Smooth muscle cell of the brain vasculature (primary cell): ENCODE data around the gene GAK.
"Not testable (repeated sequence)": the region's sequence is repeated elsewhere in the genome, so short reads cannot be mapped to it uniquely, and the experiment has no call there.

ENCODE experiments used
- DNase-seq: peaks from one replicate; pipeline ENCODE4 v3.0.0-alpha.2; 2012; ENCODE audit warnings: low read depth, low spot score

Gene GAK

GRCh38 chr4:931960-932712 is at the start of gene GAK, which contains the start of gene TMEM175:
GAK (minus strand) TSS chr4:932316; CDS start chr4:932187, 129 bp downstream.
TMEM175 (plus strand) TSS chr4:932460; CDS start chr4:947740, 15,280 bp downstream.
- peak; percentile 90 for DNase-seq

GRCh38 chr4:978957-979701 is 47.0 kb upstream of the GAK start:
- DNase-seq: no peak

DNA sequence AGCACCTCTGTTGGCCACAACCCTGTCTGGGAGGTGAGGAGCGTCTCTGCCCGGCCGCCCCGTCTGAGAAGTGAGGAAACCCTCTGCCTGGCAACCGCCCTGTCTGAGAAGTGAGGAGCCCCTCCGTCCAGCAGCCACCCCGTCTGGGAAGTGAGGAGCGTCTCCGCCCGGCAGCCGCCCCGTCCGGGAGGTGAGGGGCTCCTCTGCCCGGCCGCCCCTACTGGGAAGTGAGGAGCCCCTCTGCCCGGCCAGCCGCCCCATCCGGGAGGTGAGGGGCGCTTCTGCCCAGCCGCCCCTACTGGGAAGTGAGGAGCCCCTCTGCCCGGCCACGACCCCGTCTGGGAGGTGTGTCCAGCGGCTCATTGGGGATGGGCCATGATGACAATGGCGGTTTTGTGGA is 43.9 kb upstream of the GAK start:
- DNase-seq: not testable (repeated sequence)

DNA sequence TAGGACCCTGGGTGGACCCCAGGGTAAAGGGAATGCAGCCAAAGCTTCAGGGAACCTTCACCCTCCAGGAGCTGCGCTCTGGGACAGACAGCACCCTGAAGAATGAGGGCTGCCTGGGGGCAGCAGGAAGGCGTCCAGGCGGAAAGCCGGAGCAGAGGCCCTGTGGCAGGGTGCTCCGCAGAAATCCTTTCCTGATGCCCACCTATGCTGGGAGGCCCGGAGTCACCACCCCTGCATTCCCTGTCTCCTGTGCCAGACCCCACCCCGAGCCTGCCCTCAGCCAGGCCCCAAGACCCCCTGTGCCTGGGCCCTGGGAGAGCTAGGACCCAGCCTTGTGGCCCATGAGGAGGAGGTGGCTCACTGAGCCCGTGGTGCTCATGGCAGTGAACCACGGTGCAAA is 42.6 kb upstream of the GAK start:
- no peak for DNase-seq

- DNase-seq: peak; percentile 41
These were observed 41.6 kb upstream of the GAK start, which contains the start of gene DGKQ for GRCh38 chr4:973431-974397. DGKQ (minus strand) TSS chr4:973569; CDS start chr4:973482, 87 bp downstream.

DNA sequence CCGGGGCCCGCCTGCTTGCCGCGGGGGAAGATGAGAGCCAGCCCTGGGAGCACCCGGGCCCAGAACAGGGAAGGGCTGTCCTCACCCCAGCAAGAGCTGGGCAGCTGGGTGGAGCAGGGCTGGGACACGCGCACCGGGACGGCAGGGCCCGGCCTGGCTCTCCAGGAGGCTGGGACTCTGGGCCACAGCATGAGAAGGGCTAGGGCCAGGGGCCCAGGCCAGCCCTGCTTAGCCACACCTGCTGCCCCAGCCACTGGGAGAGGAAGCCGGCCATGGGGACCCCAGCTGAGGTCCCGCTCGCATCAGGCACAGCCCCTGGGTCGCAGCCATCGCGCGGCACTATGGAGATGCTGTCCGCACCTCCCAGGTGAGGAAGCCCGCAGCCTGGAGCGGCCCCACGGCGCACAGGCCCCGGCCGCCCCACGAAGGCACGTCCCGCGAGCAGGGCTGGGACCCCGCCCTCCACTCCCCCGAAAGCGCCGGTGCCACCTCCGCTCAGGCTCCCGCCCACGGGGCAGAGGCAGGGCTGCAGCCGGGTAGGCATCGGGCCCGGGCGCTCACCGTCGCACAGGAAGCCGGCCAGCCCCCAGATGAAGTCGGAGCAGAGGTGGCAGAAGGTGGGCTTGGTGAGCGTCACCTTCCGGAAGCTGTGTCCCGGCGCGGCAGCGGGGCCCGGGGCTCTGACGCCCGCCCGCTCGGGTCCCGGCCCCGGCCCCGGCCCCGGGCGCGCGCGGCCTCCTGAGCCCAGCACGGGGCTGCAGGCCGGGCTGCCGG is 40.7 kb upstream of the GAK start:
- no peak for DNase-seq

DNA sequence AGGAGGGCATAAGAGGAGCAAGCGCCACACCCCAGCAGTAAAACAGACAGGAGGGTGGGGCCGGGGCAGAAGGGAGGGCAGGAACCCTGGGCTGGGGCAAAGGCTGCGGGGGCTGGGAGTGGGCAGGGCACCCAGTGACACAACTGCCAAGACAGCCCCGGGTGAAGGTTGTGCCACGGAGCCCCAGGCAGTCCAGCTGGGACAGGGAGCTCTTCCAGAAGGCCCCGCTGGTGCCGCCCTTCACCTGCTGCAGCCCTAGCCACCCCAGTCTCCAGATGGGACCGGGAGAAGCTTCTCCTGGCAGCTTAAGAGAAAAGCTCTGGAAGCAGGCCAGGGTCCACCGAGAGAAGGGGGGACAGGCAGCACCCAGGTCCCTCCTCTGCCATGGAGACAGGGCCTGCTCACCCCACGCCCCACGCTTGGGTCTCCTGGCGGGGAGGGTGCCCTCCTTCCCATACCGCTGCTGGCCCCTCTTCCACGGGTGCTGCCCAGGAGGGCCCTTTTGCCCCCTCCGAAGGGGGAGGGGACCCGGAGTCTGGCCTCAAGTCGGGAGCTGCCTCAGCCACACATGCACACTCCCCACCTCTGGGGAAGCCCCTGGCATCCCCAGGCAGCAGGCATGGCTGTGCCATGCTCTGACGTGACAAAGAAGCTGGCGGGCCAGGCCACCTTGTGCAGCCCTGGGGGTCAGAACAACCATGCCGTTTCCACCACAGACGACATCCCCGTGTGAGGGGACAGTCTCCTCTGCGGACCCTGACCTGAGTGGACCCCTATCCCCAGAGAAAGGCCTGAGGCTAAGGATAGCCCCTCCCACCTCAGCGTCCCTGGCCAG is 39.8 kb upstream of the GAK start:
- no peak for DNase-seq

DNA sequence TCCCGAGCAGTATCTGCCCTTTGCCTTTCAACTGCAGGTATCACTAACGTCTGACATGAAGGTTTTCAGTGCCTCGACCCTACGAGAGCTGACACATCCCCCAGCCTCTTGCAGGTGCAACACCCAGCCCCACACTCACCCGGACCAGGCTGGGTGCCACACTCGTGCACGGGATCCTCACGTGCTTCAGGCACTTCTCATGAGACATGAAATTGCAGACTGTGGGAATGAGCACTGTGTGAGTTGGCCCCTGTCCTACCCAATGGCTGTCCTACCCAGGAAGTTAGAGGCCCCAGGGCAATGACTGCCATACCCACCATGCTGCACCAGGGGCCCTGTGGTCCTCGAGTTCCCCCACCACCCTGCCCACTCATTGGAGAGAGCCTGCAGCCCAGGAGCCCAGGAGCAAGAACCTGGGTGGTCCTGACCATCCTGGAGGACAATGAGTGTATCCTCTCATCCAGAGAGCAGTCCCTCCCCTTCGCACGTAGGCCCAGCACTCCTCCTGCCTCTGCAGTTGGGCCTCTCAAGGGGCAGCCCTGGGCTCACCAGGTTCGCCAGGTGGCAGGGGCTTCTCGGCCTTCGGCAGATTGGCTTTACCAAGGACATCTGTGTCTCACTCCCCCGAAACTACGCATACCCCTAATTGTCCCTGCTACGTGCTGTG is 38.9 kb upstream of the GAK start:
- DNase-seq: no peak

GRCh38 chr4:970046-970745 is 38.1 kb upstream of the GAK start:
- no peak for DNase-seq

GRCh38 chr4:968621-969394 is 36.7 kb upstream of the GAK start:
- no peak for DNase-seq

DNA sequence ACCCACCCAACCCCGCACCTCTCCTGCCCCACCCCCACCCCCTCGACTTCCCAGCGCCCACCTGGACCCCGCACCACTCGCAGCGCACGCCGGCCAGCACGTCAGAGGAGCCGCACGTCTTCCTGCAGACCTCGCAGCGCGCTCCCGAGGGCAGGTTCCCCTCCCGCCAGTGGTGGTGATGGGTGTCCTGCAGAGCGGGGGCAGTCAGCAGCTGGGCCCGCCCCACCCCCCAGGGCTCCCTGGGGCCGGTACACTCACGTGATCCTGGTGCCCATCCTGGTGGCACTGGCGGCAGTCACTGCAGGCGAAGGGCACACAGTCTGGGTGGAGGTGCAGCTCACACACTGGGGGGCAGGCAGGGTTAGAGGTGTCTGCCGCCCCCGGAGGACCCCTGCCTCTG is 36.1 kb upstream of the GAK start:
- DNase-seq: no peak

DNA sequence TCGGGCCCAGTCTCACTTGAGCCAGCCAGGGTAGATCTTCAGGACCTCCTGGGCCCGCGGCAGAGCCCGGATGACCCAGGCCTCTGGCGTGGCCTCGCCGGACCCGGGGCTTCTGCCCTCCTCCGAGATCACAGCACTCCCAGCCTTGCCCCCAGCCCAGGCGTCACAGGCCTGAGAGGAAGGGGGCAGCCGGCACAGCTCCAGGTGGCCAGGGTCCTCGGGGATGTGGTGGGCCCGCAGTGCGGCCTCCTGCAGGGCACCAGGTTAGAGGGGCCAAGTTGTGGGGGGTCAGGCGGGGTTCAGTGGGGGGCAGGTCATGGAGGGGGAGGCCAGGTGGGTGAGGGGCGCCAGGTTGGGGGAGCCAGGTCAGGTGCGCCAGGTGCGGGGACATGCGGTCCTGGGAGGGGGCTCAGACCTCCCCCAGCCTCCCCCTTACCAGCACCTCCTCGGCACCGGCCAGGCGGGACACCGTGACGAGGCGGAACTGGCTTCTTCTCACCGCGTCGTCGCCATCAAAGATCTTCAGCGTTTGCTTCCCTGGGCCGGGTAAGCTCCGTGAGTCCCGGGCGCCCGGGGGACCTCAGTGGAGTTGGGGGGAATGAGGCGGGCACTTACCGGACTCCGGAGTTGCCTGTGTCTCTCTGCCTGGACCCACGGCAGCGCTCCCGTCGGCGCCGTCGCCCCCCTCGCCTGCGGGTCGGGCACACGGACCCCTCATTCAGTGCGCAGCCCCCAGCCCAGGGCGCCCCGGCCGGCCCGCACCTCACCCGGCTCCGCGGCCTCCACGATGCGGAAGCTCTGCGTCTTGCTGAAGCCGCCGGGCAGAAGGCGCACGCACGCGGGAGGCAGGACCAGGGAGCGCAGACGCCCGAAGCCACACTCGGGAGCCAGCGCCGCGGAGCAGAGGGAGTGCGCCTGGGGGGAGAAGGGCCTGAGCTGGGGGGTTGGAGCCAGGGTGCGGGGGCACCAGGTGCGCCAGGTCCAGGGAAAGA is 35.3 kb upstream of the GAK start:
- DNase-seq: no peak

GRCh38 chr4:966266-967112 is 34.4 kb upstream of the GAK start:
- no peak for DNase-seq

DNA sequence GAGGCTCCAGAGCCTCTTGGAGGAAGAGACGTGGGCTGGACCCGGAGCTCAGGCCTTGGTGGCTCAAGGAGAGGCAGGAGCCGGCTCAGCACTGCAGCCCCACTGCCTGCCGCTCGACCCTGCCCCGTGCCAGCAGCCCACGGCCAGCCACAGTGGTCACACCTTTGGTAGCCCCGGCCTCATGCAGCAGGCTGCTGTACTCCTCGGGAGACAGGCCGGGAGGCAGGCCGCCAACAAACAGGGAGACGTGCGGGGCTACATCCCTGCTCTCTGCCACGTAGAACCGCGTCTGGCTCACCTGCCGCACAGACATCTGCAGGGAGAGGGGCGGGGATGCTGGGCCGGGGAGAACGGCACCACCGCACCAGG is 33.6 kb upstream of the GAK start:
- no peak for DNase-seq

DNA sequence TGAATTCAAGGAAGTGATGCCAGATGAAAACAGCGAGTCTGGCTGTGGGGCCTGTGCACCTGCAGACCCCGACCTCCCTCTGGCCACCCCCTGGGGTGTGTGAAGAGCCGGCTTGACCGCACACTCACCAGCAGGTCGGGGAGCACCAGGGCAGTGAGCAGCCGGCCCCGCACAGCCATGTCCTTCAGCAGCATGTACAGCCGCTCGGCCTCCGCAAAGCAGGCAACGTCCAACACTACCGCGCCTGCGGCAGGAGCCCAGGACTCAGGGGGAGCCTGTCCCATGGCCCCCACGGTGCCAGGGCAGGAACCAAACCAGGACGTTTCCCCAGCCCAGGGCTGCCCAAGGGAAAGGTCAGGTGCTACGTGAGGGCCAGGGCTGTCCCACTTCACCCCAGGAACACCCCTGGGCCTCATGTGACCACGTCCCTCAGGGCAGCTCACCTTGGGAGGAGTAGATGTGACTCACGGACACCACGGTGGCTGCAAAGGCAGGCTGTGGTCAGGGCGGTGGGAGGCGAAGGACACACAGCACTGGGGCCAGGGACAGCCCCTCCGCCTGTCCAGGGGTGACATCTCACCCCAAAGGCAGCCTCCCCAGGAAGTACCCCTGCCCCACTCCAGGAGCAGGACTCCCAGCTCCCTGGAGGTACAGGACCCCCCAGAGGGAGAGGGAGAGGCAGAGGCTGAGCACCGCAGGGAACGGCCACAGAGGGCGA is 33.1 kb upstream of the GAK start:
- no peak for DNase-seq
